DND-41 (cell line): ENCODE data around the gene IGLL1.

Experiments
- ATAC-seq: fragments of 200-7000 bp; cut with Tn5 transposase; 3 replicates; pipeline ENCODE4 v1.9.1; 2021; ENCODE audit warnings: low read depth; ENCODE audit not compliant: insufficient read depth
- DNase-seq: peaks from one replicate; pipeline ENCODE4 v3.0.0-alpha.2; 2020
- H2AFZ ChIP-seq: 2 replicates; pipeline ENCODE4 v1.6.0; 2012; ENCODE audit warnings: low read depth, low read length
- H3K27ac ChIP-seq: 2 replicates; pipeline ENCODE4 v1.5.1; 2012; ENCODE audit warnings: low read length, inconsistent platforms
- H3K27me3 ChIP-seq: fragments of 200-600 bp; sonication (generic); 2 replicates; pipeline ENCODE4 v1.6.0; 2012; ENCODE audit warnings: low read length, mild to moderate bottlenecking, inconsistent platforms; ENCODE audit not compliant: insufficient read depth, poor library complexity
- H3K36me3 ChIP-seq: 2 replicates; pipeline ENCODE4 v1.5.1; 2012; ENCODE audit warnings: low read length, inconsistent platforms; ENCODE audit not compliant: insufficient read depth
- H3K4me1 ChIP-seq: 2 replicates; pipeline ENCODE4 v1.5.1; 2012; ENCODE audit warnings: mild to moderate bottlenecking, low read length; ENCODE audit not compliant: insufficient read depth
- H3K4me2 ChIP-seq: 2 replicates; pipeline ENCODE4 v1.6.0; 2012; ENCODE audit warnings: mild to moderate bottlenecking, moderate library complexity, low read length, inconsistent platforms; ENCODE audit not compliant: insufficient read depth
- H3K4me3 ChIP-seq, 2 experiments: fragments of 200-600 bp in 1 of 2; shearing (Covaris generic) in 1 of 2; 2 replicates each; pipeline ENCODE4 v1.5.1; 2012 to 2016; ENCODE audit warnings: inconsistent platforms in 2 of 2, low read length in 2 of 2, mild to moderate bottlenecking in 2 of 2, low read depth in 1 of 2, moderate library complexity in 1 of 2
- H3K79me2 ChIP-seq: 2 replicates; pipeline ENCODE4 v1.6.0; 2012; ENCODE audit warnings: low read length, inconsistent platforms; ENCODE audit not compliant: insufficient read depth
- H3K9ac ChIP-seq: 2 replicates; pipeline ENCODE4 v1.6.0; 2012; ENCODE audit warnings: low read depth, mild to moderate bottlenecking, inconsistent platforms, low read length, moderate library complexity
- H3K9me3 ChIP-seq: 2 replicates; pipeline ENCODE4 v1.5.1; 2012; ENCODE audit warnings: low read length, moderate library complexity, mild to moderate bottlenecking, inconsistent platforms; ENCODE audit not compliant: insufficient read depth, severe bottlenecking
- H4K20me1 ChIP-seq: 2 replicates; pipeline ENCODE4 v1.6.0; 2012; ENCODE audit warnings: low read length; ENCODE audit not compliant: insufficient read depth
- CTCF ChIP-seq: IDR thresholded peaks from 2 replicates; pipeline ENCODE4 v1.5.1; 2012; ENCODE audit warnings: borderline replicate concordance, low read length, moderate library complexity, mild to moderate bottlenecking; ENCODE audit not compliant: poor library complexity, severe bottlenecking; ENCODE audit errors: extremely low read depth
- EZH2 ChIP-seq: IDR thresholded peaks from 3 replicates; pipeline ENCODE4 v1.6.1; 2012; ENCODE audit warnings: borderline replicate concordance, low read depth, mild to moderate bottlenecking, moderate library complexity, low read length, inconsistent platforms; ENCODE audit not compliant: severe bottlenecking

IGLL1 gene

GRCh38 chr22:23569291-23569690 lies 10.8 kb downstream of the IGLL1 start:
- TF ChIP-seq EZH2, result no peak
- TF ChIP-seq CTCF, result no peak
- no peak overlapping the region for H3K4me2 ChIP-seq
- ATAC-seq (no peak), DNase-seq (peak; percentile 4)
- H3K4me1 ChIP-seq, result peaks cover 29% of the 10 kb centered on the region
- H4K20me1 ChIP-seq, result peaks cover 14% of the 10 kb centered on the region; the same call in 1 of the 2 replicates
- peaks cover 7% of the 10 kb centered on the region; the same call in 1 of the 2 replicates for H3K79me2 ChIP-seq
- H3K4me3 ChIP-seq, result no peak overlapping the region
- H3K9ac ChIP-seq, result no peak overlapping the region
- no peaks in the 10 kb centered on the region for H3K9me3 ChIP-seq
- no peak overlapping the region for H2AFZ ChIP-seq
- H3K36me3 ChIP-seq, result no peaks in the 10 kb centered on the region
- H3K27ac ChIP-seq, result no peak overlapping the region
- peaks cover 26% of the 10 kb centered on the region for H3K27me3 ChIP-seq

GRCh38 chr22:23566705-23567475 lies 13.2 kb downstream of the IGLL1 start:
- Histone ChIP-seq H3K4me1 (peaks cover 32% of the 10 kb centered on the region), H3K27ac (peak overlapping the region; percentile 67), H2AFZ (no peak overlapping the region; the same call in 1 of the 2 replicates), H3K4me3 (peak overlapping the region in 1 of 2 experiments; percentile 57; a peak in 2 of 4 replicates), H3K27me3 (peaks cover 26% of the 10 kb centered on the region), H3K36me3 (no peaks in the 10 kb centered on the region), H3K9me3 (no peaks in the 10 kb centered on the region), H3K9ac (peak overlapping the region; percentile 52), H3K79me2 (peaks cover 17% of the 10 kb centered on the region; the same call in 1 of the 2 replicates), H3K4me2 (peak overlapping the region; percentile 71), H4K20me1 (peaks cover 14% of the 10 kb centered on the region; the same call in 1 of the 2 replicates)
- ATAC-seq (no peak), DNase-seq (no peak)
- TF ChIP-seq CTCF (no peak), EZH2 (no peak)

- peaks cover 14% of the 10 kb centered on the region; the same call in 1 of the 2 replicates for H4K20me1 ChIP-seq
- H3K4me2 ChIP-seq, result peak overlapping the region; percentile 71
- H3K27ac ChIP-seq, result peak overlapping the region; percentile 69
- H3K4me1 ChIP-seq, result peaks cover 32% of the 10 kb centered on the region
- no peaks in the 10 kb centered on the region for H3K9me3 ChIP-seq
- peak overlapping the region; percentile 9 to 57; a peak in 3 of 4 replicates for H3K4me3 ChIP-seq
- ATAC-seq (peak; percentile 43), DNase-seq (peak; percentile 59)
- H3K27me3 ChIP-seq, result peaks cover 26% of the 10 kb centered on the region
- H2AFZ ChIP-seq, result peak overlapping the region; percentile 52
- H3K9ac ChIP-seq, result peak overlapping the region; percentile 52
- peaks cover 17% of the 10 kb centered on the region; the same call in 1 of the 2 replicates for H3K79me2 ChIP-seq
- no peak for TF ChIP-seq CTCF
- peak; percentile 95 for TF ChIP-seq EZH2
- H3K36me3 ChIP-seq, result no peaks in the 10 kb centered on the region
Measured at GRCh38 chr22:23565915-23566704, 14.0 kb downstream of the IGLL1 start.
